HCT116 (cell line): ENCODE measurements around the gene NUDT16L1. TPM values are rescaled to one million over a fixed set of nuclear protein-coding genes. Genes with fewer than 3 reads are reported as not detected.

Source experiments
- ATAC-seq: fragments of 200-7000 bp; cut with Tn5 transposase; 2 replicates; pipeline ENCODE4 v1.9.1; 2020; ENCODE audit warnings: mild to moderate bottlenecking, moderate library complexity
- BruUV-seq: library from RNA; stranded (reverse); fragments of 400-500 nt; replicated peaks from 2 replicates; lab custom pipeline; 2021; lab: Mats Ljungman, UMichigan
- CTCF ChIA-PET: fragments of 300-600 bp; sonication (Branson Sonifier 250); formaldehyde crosslinking; loops from one replicate; lab custom pipeline; 2021; ENCODE audit warnings: antibody characterized with exemption; lab: Charles Lee
- POLR2A ChIA-PET: fragments of 300-600, 350-600 bp; sonication (Branson Sonifier 250); formaldehyde crosslinking; loops from one replicate; lab custom pipeline; 2021; ENCODE audit warnings: antibody characterized with exemption; lab: Charles Lee
- RAD21 ChIA-PET, 2 experiments: fragments of 300-600 bp; sonication (Branson Sonifier 250); formaldehyde crosslinking; loops; one replicate each; lab custom pipeline; 2023; ENCODE audit warnings: low total read pairs in 2 of 2; ENCODE audit not compliant: uncharacterized antibody in 2 of 2, unreplicated experiment in 2 of 2, low non-redundant PET in 1 of 2; lab: Charles Lee
- DNase-seq: peaks from one replicate; pipeline ENCODE4 v3.0.0-alpha.2; 2010; ENCODE audit warnings: low read depth, low spot score
- H2AFZ ChIP-seq: fragments of 200-600 bp; shearing (Covaris generic), sonication (generic); 2 replicates; pipeline ENCODE4 v1.6.1; 2017; ENCODE audit warnings: low read depth, mixed run types, mixed read lengths, antibody characterized with exemption, low read length; ENCODE audit not compliant: poor library complexity, severe bottlenecking
- H3K27ac ChIP-seq: 2 replicates; pipeline ENCODE4 v1.5.1; 2012; ENCODE audit warnings: low read depth, low read length
- H3K27me3 ChIP-seq: fragments of 200-600 bp; sonication (generic); 2 replicates; pipeline ENCODE4 v1.6.1; 2016; ENCODE audit warnings: mixed run types, low read length, mixed read lengths; ENCODE audit not compliant: insufficient read depth
- H3K36me3 ChIP-seq, 2 experiments: fragments of 200-500 bp in 1 of 2; fragments of 200-600 bp in 1 of 2; sonication (Bioruptor generic) in 1 of 2; sonication (generic) in 1 of 2; 2 replicates each; pipeline versions ENCODE4 v1.5.1 to v1.6.1; 2014 to 2016; ENCODE audit warnings: low read length in 2 of 2, inconsistent platforms in 1 of 2, mixed read lengths in 1 of 2, mixed run types in 1 of 2; ENCODE audit not compliant: insufficient read depth in 2 of 2, control insufficient read depth in 1 of 2
- H3K4me1 ChIP-seq, 2 experiments: fragments of 200-600 bp in 1 of 2; sonication (generic) in 1 of 2; 2 replicates each; pipeline versions ENCODE4 v1.5.1 to v1.6.1; 2012 to 2017; ENCODE audit warnings: low read length in 2 of 2, inconsistent platforms in 1 of 2, mild to moderate bottlenecking in 1 of 2, mixed read lengths in 1 of 2, mixed run types in 1 of 2, moderate library complexity in 1 of 2; ENCODE audit not compliant: insufficient read depth in 2 of 2, control insufficient read depth in 1 of 2
- H3K4me2 ChIP-seq: fragments of 200-600 bp; sonication (generic); 2 replicates; pipeline ENCODE4 v1.6.1; 2017; ENCODE audit warnings: mixed run types, low read length, mixed read lengths
- H3K4me3 ChIP-seq, 2 experiments: fragments of 200-600 bp in 1 of 2; sonication (generic) in 1 of 2; replicated peaks in 1 of 2; 2 replicates each; pipeline ENCODE4 v1.5.1; 2011 to 2016; ENCODE audit warnings: low read length in 2 of 2, control low read depth in 1 of 2, low read depth in 1 of 2, mild to moderate bottlenecking in 1 of 2, mixed read lengths in 1 of 2, mixed run types in 1 of 2
- H3K79me2 ChIP-seq: fragments of 200-600 bp; sonication (generic); 2 replicates; pipeline ENCODE4 v1.6.1; 2017; ENCODE audit warnings: mild to moderate bottlenecking, mixed run types, low read length, moderate library complexity, mixed read lengths; ENCODE audit not compliant: insufficient read depth
- H3K9ac ChIP-seq: fragments of 200-600 bp; sonication (generic); 2 replicates; pipeline ENCODE4 v1.6.1; 2016; ENCODE audit warnings: low read length, mixed read lengths
- H3K9me2 ChIP-seq: fragments of 200-600 bp; sonication (generic), shearing (Covaris generic); 2 replicates; pipeline ENCODE4 v1.6.1; 2017; ENCODE audit warnings: mixed run types, mild to moderate bottlenecking, moderate library complexity; ENCODE audit not compliant: insufficient read depth
- H3K9me3 ChIP-seq, 2 experiments: fragments of 200-500 bp in 1 of 2; fragments of 200-600 bp in 1 of 2; sonication (Bioruptor generic) in 1 of 2; sonication (generic) in 1 of 2; 2 replicates each; pipeline ENCODE4 v1.6.1; 2014 to 2017; ENCODE audit warnings: low read length in 2 of 2, mixed read lengths in 2 of 2, inconsistent platforms in 1 of 2, low read depth in 1 of 2, mild to moderate bottlenecking in 1 of 2, mixed run types in 1 of 2, moderate library complexity in 1 of 2; ENCODE audit not compliant: control insufficient read depth in 1 of 2, insufficient read depth in 1 of 2
- H4K20me1 ChIP-seq: fragments of 200-600 bp; sonication (generic), shearing (Covaris generic); 2 replicates; pipeline ENCODE4 v1.6.1; 2017; ENCODE audit warnings: mixed run types, mild to moderate bottlenecking, moderate library complexity; ENCODE audit not compliant: insufficient read depth
- CTCF ChIP-seq, 3 experiments: fragments of 200-600 bp in 1 of 3; sonication (generic) in 1 of 3; IDR thresholded peaks in 2 of 3; conservative IDR thresholded peaks in 1 of 3; 2 replicates each; pipeline ENCODE4 v1.5.1; 2012 to 2017; ENCODE audit warnings: low read depth in 2 of 3, low read length in 2 of 3, antibody characterized with exemption in 1 of 3, borderline replicate concordance in 1 of 3, control low read depth in 1 of 3, mild to moderate bottlenecking in 1 of 3, mixed read lengths in 1 of 3, mixed run types in 1 of 3, moderate library complexity in 1 of 3; ENCODE audit not compliant: insufficient read depth in 1 of 3
- EZH2 ChIP-seq: fragments of 200-600 bp; sonication (generic); IDR thresholded peaks from 2 replicates; pipeline ENCODE4 v1.6.1; 2017; ENCODE audit warnings: antibody characterized with exemption, mixed run types
- EZH2phosphoT487 ChIP-seq: fragments of 200-600 bp; IDR thresholded peaks from 2 replicates; pipeline ENCODE4 v1.6.1; 2018; ENCODE audit warnings: antibody characterized with exemption, borderline replicate concordance
- MAX ChIP-seq: IDR thresholded peaks from 2 replicates; pipeline ENCODE4 v1.6.1; 2012
- POLR2A ChIP-seq: IDR thresholded peaks from 2 replicates; pipeline ENCODE4 v1.7.0; 2011; ENCODE audit warnings: borderline replicate concordance; ENCODE audit not compliant: insufficient read depth, insufficient read length; ENCODE audit errors: extremely low read depth
- SP1 ChIP-seq: IDR thresholded peaks from 2 replicates; pipeline ENCODE4 v1.6.1; 2012; ENCODE audit warnings: low read depth
- SRF ChIP-seq: IDR thresholded peaks from 2 replicates; pipeline ENCODE4 v1.6.1; 2012; ENCODE audit warnings: low read depth
- TCF7L2 ChIP-seq: IDR thresholded peaks from 2 replicates; pipeline ENCODE4 v1.7.0; 2011; ENCODE audit warnings: borderline replicate concordance, inconsistent platforms; ENCODE audit not compliant: insufficient read depth, insufficient read length; ENCODE audit errors: extremely low read depth
- ZFX ChIP-seq: fragments of 450-650 bp; IDR thresholded peaks from 2 replicates; pipeline ENCODE4 v1.6.1; 2017
- intact Hi-C: fragments of 100-400 bp; cut with micrococcal nuclease; formaldehyde crosslinking; loops from 2 replicates; pipeline ENCODE4 v1.10.0; 2022
- total RNA-seq: library from RNA; stranded (reverse); gene quantifications from one replicate; pipeline ENCODE4 v1.2.1, GENCODE V29; 2021; ENCODE audit not compliant: unreplicated experiment
- TF ChIP-seq, protein P1 (sequence below): IDR thresholded peaks from 2 replicates; pipeline ENCODE4 v1.6.1; 2011; ENCODE audit warnings: mild to moderate bottlenecking, low read length, moderate library complexity; ENCODE audit not compliant: insufficient replicate concordance; ENCODE audit errors: extremely low read depth
- TF ChIP-seq, protein P2 (sequence below): IDR thresholded peaks from 2 replicates; pipeline ENCODE4 v1.6.1; 2012; ENCODE audit warnings: low read depth

NUDT16L1 gene
- total RNA-seq, 1 experiment from 2014 or later, result 23.4 TPM

- H3K27ac ChIP-seq, result no peak overlapping the region
- no peaks in the 10 kb centered on the region for H3K79me2 ChIP-seq
- no peak overlapping the region for H3K4me3 ChIP-seq
- intact Hi-C loops, result no loop called here
- H2AFZ ChIP-seq, result no peak overlapping the region
- TF ChIP-seq TCF7L2, result no peak
- no peak for TF ChIP-seq MAX
- TF ChIP-seq SP1, result no peak
- TF ChIP-seq, protein P1, sequence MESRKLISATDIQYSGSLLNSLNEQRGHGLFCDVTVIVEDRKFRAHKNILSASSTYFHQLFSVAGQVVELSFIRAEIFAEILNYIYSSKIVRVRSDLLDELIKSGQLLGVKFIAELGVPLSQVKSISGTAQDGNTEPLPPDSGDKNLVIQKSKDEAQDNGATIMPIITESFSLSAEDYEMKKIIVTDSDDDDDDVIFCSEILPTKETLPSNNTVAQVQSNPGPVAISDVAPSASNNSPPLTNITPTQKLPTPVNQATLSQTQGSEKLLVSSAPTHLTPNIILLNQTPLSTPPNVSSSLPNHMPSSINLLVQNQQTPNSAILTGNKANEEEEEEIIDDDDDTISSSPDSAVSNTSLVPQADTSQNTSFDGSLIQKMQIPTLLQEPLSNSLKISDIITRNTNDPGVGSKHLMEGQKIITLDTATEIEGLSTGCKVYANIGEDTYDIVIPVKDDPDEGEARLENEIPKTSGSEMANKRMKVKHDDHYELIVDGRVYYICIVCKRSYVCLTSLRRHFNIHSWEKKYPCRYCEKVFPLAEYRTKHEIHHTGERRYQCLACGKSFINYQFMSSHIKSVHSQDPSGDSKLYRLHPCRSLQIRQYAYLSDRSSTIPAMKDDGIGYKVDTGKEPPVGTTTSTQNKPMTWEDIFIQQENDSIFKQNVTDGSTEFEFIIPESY, result no peak
- no peak for TF ChIP-seq POLR2A
- no peak for TF ChIP-seq CTCF (IDR thresholded peaks at IDR 0.05 in 2 of 3, conservative IDR thresholded peaks at IDR 0.05 in 1 of 3; ENCODE audit: borderline replicate concordance in 1 of 3, insufficient read depth in 1 of 3, low read depth in 2 of 3, low read length in 2 of 3)
- TF ChIP-seq SRF, result no peak
- TF ChIP-seq EZH2, result no peak
- TF ChIP-seq ZFX, result no peak
- TF ChIP-seq EZH2phosphoT487, result no peak
- TF ChIP-seq, protein P2, sequence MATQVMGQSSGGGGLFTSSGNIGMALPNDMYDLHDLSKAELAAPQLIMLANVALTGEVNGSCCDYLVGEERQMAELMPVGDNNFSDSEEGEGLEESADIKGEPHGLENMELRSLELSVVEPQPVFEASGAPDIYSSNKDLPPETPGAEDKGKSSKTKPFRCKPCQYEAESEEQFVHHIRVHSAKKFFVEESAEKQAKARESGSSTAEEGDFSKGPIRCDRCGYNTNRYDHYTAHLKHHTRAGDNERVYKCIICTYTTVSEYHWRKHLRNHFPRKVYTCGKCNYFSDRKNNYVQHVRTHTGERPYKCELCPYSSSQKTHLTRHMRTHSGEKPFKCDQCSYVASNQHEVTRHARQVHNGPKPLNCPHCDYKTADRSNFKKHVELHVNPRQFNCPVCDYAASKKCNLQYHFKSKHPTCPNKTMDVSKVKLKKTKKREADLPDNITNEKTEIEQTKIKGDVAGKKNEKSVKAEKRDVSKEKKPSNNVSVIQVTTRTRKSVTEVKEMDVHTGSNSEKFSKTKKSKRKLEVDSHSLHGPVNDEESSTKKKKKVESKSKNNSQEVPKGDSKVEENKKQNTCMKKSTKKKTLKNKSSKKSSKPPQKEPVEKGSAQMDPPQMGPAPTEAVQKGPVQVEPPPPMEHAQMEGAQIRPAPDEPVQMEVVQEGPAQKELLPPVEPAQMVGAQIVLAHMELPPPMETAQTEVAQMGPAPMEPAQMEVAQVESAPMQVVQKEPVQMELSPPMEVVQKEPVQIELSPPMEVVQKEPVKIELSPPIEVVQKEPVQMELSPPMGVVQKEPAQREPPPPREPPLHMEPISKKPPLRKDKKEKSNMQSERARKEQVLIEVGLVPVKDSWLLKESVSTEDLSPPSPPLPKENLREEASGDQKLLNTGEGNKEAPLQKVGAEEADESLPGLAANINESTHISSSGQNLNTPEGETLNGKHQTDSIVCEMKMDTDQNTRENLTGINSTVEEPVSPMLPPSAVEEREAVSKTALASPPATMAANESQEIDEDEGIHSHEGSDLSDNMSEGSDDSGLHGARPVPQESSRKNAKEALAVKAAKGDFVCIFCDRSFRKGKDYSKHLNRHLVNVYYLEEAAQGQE, result no peak
- no peak overlapping the region for H3K9ac ChIP-seq
- ATAC-seq, result no peak
- no peak for DNase-seq
- no peaks in the 10 kb centered on the region for H3K4me1 ChIP-seq
- ChIA-PET POLR2A (no interaction called here), RAD21 (no interaction called here), CTCF (no interaction called here)
- peaks cover 12 to 24% of the 10 kb centered on the region in 2 experiments; a peak in 3 of 4 replicates for H3K36me3 ChIP-seq
- H3K9me2 ChIP-seq, result no peaks in the 10 kb centered on the region
- H3K27me3 ChIP-seq, result no peaks in the 10 kb centered on the region
- no peak overlapping the region for H3K4me2 ChIP-seq
- H4K20me1 ChIP-seq, result no peaks in the 10 kb centered on the region
- H3K9me3 ChIP-seq, result no peaks in the 10 kb centered on the region
- BruUV-seq, result no TSS peak
Observed at GRCh38 chr16:4700997-4701743, 7.8 kb downstream of the NUDT16L1 start.
